Activated CD4-positive, alpha-beta T cell treated with anti-CD3 and anti-CD28 coated beads, Interleukin-2, amount 50 U/mL, for 16 hours (primary cell): ENCODE measurements around the gene MACO1.

Source experiments
- DNase-seq: peaks from one replicate; pipeline ENCODE4 v3.0.0-alpha.2; 2020

Gene MACO1

DNA sequence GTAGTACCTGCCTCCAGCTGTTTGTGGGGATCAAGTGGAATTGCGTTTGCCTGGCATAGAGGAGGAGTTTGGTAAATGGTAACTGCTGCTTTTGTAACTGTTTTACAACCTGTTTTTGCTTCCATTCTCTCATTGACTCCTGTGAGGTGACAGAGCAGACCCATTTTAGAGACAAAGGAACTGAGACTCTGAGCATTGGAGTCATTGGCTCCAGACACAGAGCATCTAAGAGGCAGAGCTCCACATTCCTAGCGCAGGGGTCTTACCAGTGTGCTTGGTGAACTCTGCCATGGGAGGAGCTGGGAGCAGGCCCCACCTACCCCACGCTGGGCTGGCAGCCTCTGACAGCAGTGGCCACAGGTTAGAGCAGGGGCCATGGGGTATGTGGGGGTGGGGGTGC is 115.1 kb downstream of the MACO1 start:
- no peak for DNase-seq

DNA sequence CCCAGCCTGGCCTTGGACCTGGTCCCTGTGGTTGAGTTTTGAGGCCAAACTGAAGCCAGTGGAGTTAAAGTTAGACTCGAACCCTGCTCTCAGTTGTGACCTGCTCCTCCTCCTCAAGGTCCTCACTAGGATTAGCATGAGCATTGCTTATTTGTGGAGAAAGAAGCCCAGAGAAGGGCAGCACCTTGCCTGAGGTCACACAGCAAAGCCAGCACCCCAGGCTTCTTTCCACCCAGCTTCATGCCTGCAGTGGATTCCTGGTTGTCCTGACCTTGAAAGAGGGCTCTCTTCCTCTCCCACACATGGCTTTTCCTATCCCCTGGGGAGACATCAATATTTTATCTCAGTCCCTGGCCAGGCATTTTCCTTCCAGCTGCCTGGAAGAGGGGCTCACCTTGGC is 115.5 kb downstream of the MACO1 start:
- no peak for DNase-seq

GRCh38 chr1:25548601-25549000 is 117.9 kb downstream of the MACO1 start:
- DNase-seq: no peak

GRCh38 chr1:25549273-25550154 is 118.8 kb downstream of the MACO1 start:
- peak; percentile 92 for DNase-seq
